T-helper 1 cell treated with Interleukin-12 subunit alpha and Interleukin-12 subunit beta and Interleukin-4 antibody, amounts not matched to agents 30 μg/mL and 1 μg/mL, for 36 hours (primary cell): Measurements from ENCODE around the gene AFG1L.
"Not testable (repeated sequence)": the region's sequence is repeated elsewhere in the genome, so short reads cannot be mapped to it uniquely, and the experiment has no call there.

ENCODE experiments used
- H3K27ac Mint-ChIP-seq: one replicate; pipeline ENCODE4 v1.8.0; 2021; ENCODE audit warnings: mild to moderate bottlenecking, mixed read lengths
- H3K27me3 Mint-ChIP-seq: one replicate; pipeline ENCODE4 v1.8.0; 2021; ENCODE audit warnings: low read depth, mixed read lengths
- H3K36me3 Mint-ChIP-seq: one replicate; pipeline ENCODE4 v1.8.0; 2021; ENCODE audit warnings: low read depth, mixed read lengths
- H3K4me1 Mint-ChIP-seq: one replicate; pipeline ENCODE4 v1.8.0; 2021; ENCODE audit warnings: low read depth, mixed read lengths
- H3K4me3 Mint-ChIP-seq: one replicate; pipeline ENCODE4 v1.8.0; 2021; ENCODE audit warnings: mild to moderate bottlenecking, moderate library complexity, mixed read lengths
- H3K9me3 Mint-ChIP-seq: one replicate; pipeline ENCODE4 v1.8.0; 2021; ENCODE audit warnings: mixed read lengths

AFG1L gene

GRCh38 chr6:108559097-108559883, 264.4 kb downstream of the AFG1L start:
- H3K4me1 Mint-ChIP-seq = peaks cover 22% of the 10 kb centered on the region
- peak overlapping the region; percentile 94 for H3K27ac Mint-ChIP-seq
- H3K4me3 Mint-ChIP-seq = peak overlapping the region; percentile 85
- peaks cover 47% of the 10 kb centered on the region for H3K27me3 Mint-ChIP-seq
- peaks cover 7% of the 10 kb centered on the region for H3K36me3 Mint-ChIP-seq
- no peaks in the 10 kb centered on the region for H3K9me3 Mint-ChIP-seq

- peak overlapping the region; percentile 65 for H3K27ac Mint-ChIP-seq
- H3K9me3 Mint-ChIP-seq = no peaks in the 10 kb centered on the region
- H3K27me3 Mint-ChIP-seq = peaks cover 48% of the 10 kb centered on the region
- H3K36me3 Mint-ChIP-seq = peaks cover 8% of the 10 kb centered on the region
- H3K4me1 Mint-ChIP-seq = peaks cover 28% of the 10 kb centered on the region
- peak overlapping the region; percentile 79 for H3K4me3 Mint-ChIP-seq
These were observed 265.1 kb downstream of the AFG1L start for GRCh38 chr6:108559884-108560462.

GRCh38 chr6:108560463-108561308, 265.8 kb downstream of the AFG1L start, which contains the start of gene FOXO3:
TSS of gene FOXO3 (plus strand) at chr6:108560917. CDS start at chr6:108561209, 292 bp downstream.
- peak within 1 kb of the TSS; percentile 58 for H3K27ac Mint-ChIP-seq

GRCh38 chr6:108561309-108561647, 266.4 kb downstream of the AFG1L start:
- Mint-ChIP-seq H3K36me3 (peaks cover 13% of the 10 kb centered on the region), H3K4me1 (peaks cover 40% of the 10 kb centered on the region), H3K27me3 (peaks cover 52% of the 10 kb centered on the region)
- H3K27ac Mint-ChIP-seq, H3K9me3 Mint-ChIP-seq, H3K4me3 Mint-ChIP-seq: not testable (repeated sequence)

More at GRCh38 chr6:108560463-108561308, 265.8 kb downstream of the AFG1L start, which contains the start of gene FOXO3:
- Mint-ChIP-seq H3K36me3 (peaks cover 9% of the 10 kb centered on the region), H3K27me3 (peaks cover 48% of the 10 kb centered on the region), H3K4me3 (peak within 1 kb of the TSS; percentile 79), H3K9me3 (no peaks in the 10 kb centered on the region), H3K4me1 (peaks cover 35% of the 10 kb centered on the region)

GRCh38 chr6:108561742-108562502, 267.1 kb downstream of the AFG1L start:
- peaks cover 51% of the 10 kb centered on the region for H3K27me3 Mint-ChIP-seq
- H3K9me3 Mint-ChIP-seq = no peaks in the 10 kb centered on the region
- H3K36me3 Mint-ChIP-seq = peaks cover 13% of the 10 kb centered on the region
- H3K4me3 Mint-ChIP-seq = peak overlapping the region; percentile 75
- H3K4me1 Mint-ChIP-seq = peaks cover 40% of the 10 kb centered on the region
- no peak overlapping the region for H3K27ac Mint-ChIP-seq

GRCh38 chr6:108562503-108562993, 267.7 kb downstream of the AFG1L start:
- Mint-ChIP-seq H3K27me3 (peaks cover 50% of the 10 kb centered on the region), H3K4me3 (peak overlapping the region; percentile 75), H3K9me3 (no peaks in the 10 kb centered on the region), H3K36me3 (peaks cover 17% of the 10 kb centered on the region), H3K27ac (no peak overlapping the region), H3K4me1 (peaks cover 35% of the 10 kb centered on the region)

GRCh38 chr6:108563292-108563691, 268.4 kb downstream of the AFG1L start:
- Mint-ChIP-seq H3K27me3 (peaks cover 53% of the 10 kb centered on the region), H3K27ac (no peak overlapping the region), H3K4me3 (no peak overlapping the region), H3K4me1 (peaks cover 35% of the 10 kb centered on the region), H3K36me3 (peaks cover 18% of the 10 kb centered on the region), H3K9me3 (no peaks in the 10 kb centered on the region)

GRCh38 chr6:108564178-108564577, 269.3 kb downstream of the AFG1L start:
- no peak overlapping the region for H3K4me3 Mint-ChIP-seq
- H3K27ac Mint-ChIP-seq = no peak overlapping the region
- peaks cover 20% of the 10 kb centered on the region for H3K36me3 Mint-ChIP-seq
- H3K9me3 Mint-ChIP-seq = no peaks in the 10 kb centered on the region
- H3K4me1 Mint-ChIP-seq = peaks cover 33% of the 10 kb centered on the region
- peaks cover 55% of the 10 kb centered on the region for H3K27me3 Mint-ChIP-seq

- H3K9me3 Mint-ChIP-seq = no peaks in the 10 kb centered on the region
- peaks cover 22% of the 10 kb centered on the region for H3K36me3 Mint-ChIP-seq
- peaks cover 33% of the 10 kb centered on the region for H3K4me1 Mint-ChIP-seq
- H3K27me3 Mint-ChIP-seq = peaks cover 58% of the 10 kb centered on the region
- peak overlapping the region; percentile 4 for H3K4me3 Mint-ChIP-seq
- no peak overlapping the region for H3K27ac Mint-ChIP-seq
These were observed 270.4 kb downstream of the AFG1L start for GRCh38 chr6:108565091-108565766.

- Mint-ChIP-seq H3K4me3 (no peak overlapping the region), H3K36me3 (peaks cover 24% of the 10 kb centered on the region), H3K4me1 (peaks cover 33% of the 10 kb centered on the region)
These were observed 271.0 kb downstream of the AFG1L start for GRCh38 chr6:108565893-108566292.

GRCh38 chr6:108566406-108566805, 271.6 kb downstream of the AFG1L start:
- Mint-ChIP-seq H3K9me3 (no peaks in the 10 kb centered on the region), H3K27me3 (peaks cover 65% of the 10 kb centered on the region), H3K4me1 (peaks cover 33% of the 10 kb centered on the region), H3K27ac (no peak overlapping the region), H3K36me3 (peaks cover 28% of the 10 kb centered on the region), H3K4me3 (no peak overlapping the region)

More at GRCh38 chr6:108565893-108566292, 271.0 kb downstream of the AFG1L start:
- Mint-ChIP-seq H3K9me3 (no peaks in the 10 kb centered on the region), H3K27me3 (peaks cover 60% of the 10 kb centered on the region), H3K27ac (no peak overlapping the region)

GRCh38 chr6:108568101-108568500, 273.2 kb downstream of the AFG1L start:
- Mint-ChIP-seq H3K27ac (no peak overlapping the region), H3K27me3 (peaks cover 55% of the 10 kb centered on the region), H3K36me3 (peaks cover 25% of the 10 kb centered on the region), H3K9me3 (no peaks in the 10 kb centered on the region), H3K4me1 (peaks cover 25% of the 10 kb centered on the region), H3K4me3 (no peak overlapping the region)

- no peak overlapping the region for H3K4me3 Mint-ChIP-seq
- H3K27ac Mint-ChIP-seq = no peak overlapping the region
- H3K27me3 Mint-ChIP-seq = peaks cover 51% of the 10 kb centered on the region
- peaks cover 23% of the 10 kb centered on the region for H3K36me3 Mint-ChIP-seq
- peaks cover 22% of the 10 kb centered on the region for H3K4me1 Mint-ChIP-seq
- no peaks in the 10 kb centered on the region for H3K9me3 Mint-ChIP-seq
These were observed 273.9 kb downstream of the AFG1L start for GRCh38 chr6:108568551-108569305.
